ENCODE data around the gene TMEM219.

DNA sequence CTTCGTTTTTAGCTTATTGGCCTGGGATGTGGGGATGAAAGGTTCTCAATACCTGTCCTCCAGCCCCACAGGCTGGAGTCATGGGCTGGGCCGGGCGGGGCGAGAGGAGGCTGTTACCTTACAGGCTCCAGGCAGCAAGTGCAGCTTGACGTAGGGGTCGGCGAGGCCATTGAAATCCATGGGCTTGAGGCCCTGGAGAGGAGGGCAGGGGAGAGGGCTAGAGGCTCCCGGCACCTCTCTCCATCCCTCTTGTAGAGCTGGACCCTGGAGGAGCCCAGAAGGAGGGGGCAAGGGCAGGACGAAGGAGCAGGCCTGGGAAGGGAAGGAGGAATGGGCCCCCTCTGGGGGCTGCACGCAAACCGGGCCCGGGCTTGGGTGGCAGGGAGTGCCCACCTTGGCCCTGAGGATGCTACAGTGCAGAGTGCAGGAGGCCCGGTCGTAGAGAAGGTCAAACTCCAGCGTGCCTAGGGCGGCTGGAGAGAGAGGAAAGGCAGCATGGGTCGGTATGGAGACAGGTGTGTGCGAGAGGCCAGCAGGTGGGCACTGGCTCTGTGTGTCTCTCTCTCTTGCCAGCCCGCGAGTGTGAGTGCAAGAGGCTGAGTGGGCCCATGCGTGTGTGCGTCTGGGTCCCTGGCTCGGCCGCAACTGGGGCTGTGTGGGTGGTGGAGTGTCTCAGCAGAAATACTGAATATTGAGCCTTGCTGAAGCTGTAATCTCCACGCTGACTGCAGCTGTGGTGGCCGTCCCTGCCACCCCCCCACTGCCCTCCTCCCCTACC lies 47.4 kb downstream of the TMEM219 start:
- TF ChIP-seq, protein P1, sequence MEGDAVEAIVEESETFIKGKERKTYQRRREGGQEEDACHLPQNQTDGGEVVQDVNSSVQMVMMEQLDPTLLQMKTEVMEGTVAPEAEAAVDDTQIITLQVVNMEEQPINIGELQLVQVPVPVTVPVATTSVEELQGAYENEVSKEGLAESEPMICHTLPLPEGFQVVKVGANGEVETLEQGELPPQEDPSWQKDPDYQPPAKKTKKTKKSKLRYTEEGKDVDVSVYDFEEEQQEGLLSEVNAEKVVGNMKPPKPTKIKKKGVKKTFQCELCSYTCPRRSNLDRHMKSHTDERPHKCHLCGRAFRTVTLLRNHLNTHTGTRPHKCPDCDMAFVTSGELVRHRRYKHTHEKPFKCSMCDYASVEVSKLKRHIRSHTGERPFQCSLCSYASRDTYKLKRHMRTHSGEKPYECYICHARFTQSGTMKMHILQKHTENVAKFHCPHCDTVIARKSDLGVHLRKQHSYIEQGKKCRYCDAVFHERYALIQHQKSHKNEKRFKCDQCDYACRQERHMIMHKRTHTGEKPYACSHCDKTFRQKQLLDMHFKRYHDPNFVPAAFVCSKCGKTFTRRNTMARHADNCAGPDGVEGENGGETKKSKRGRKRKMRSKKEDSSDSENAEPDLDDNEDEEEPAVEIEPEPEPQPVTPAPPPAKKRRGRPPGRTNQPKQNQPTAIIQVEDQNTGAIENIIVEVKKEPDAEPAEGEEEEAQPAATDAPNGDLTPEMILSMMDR (IDR thresholded peaks at IDR 0.05; ENCODE audit: poor library complexity), result no peak
- no peak for TF ChIP-seq EZH2 (IDR thresholded peaks at IDR 0.05; ENCODE audit: borderline replicate concordance)
- TF ChIP-seq EZH2phosphoT487 (IDR thresholded peaks at IDR 0.05; ENCODE audit: low read depth, severe bottlenecking, unreplicated experiment), result no peak
